Vagina (tissue), 2 donors: ENCODE measurements around the gene FAM117A.

Source experiments
- CTCF ChIP-seq, 3 experiments: fragments of 450-650 bp in 2 of 3; fragments of 200-600 bp in 1 of 3; sonication (generic) in 1 of 3; IDR thresholded peaks; one replicate each; pipeline ENCODE4 v1.5.1; 2017 to 2019; ENCODE audit warnings: antibody characterized with exemption in 3 of 3, mild to moderate bottlenecking in 2 of 3, moderate library complexity in 2 of 3
- POLR2A ChIP-seq, 2 donors: fragments of 450-650 bp; IDR thresholded peaks; one replicate each; pipeline ENCODE4 v1.6.1; 2017; ENCODE audit warnings: antibody characterized with exemption in 2 of 2, mild to moderate bottlenecking in 2 of 2, moderate library complexity in 2 of 2

- TF ChIP-seq CTCF (IDR thresholded peaks at IDR 0.05) (no peak), POLR2A (IDR thresholded peaks at IDR 0.05) (no peak)
These were observed 31.4 kb upstream of the FAM117A start for GRCh38 chr17:49795372-49795771.
